Epidermal melanocyte (primary cell): ENCODE results near the gene PPP2R2B.

ENCODE experiments used
- DNase-seq: peaks from one replicate; pipeline ENCODE4 v3.0.0; 2011; ENCODE audit warnings: low spot score; ENCODE audit not compliant: insufficient read length

Gene PPP2R2B

DNA sequence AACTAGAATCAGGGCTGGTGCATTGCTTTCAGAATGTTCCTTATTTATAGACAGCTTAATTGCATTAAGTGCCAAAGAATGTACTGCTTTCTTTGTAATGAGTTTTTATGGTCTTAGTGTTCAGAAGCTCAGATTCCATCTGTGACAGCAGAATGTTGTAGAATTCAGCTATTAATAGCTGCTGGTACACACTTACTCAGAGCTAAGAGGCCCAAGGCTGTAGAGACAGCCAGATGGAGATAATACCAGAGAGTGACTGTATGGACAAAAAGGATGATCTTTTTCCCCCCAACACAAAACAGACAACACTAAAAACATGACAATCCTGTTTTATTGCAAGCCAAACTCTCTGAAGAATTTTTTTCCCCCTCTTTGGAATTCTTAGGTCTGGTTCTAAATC, 50.2 kb downstream of the PPP2R2B start:
- DNase-seq, result no peak

DNA sequence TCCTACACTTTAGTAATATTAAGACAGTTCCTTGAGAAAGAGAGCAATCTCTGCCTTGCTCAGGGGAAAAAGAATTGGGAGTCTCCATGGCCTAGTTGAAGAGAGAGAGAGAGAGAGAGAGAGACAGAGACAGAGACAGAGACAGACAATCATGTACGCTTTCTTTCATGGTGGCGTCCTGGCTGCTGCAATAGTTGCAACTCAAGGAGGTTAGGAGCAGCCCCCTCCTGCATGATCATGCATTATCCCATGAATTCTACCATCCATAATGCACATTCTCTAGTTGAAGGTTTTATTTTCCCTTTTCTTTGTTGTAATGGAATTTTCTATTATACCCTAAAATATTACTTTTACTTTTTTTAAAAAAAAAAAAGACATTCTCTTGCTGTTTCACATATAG, 50.7 kb downstream of the PPP2R2B start:
- DNase-seq, result no peak

DNA sequence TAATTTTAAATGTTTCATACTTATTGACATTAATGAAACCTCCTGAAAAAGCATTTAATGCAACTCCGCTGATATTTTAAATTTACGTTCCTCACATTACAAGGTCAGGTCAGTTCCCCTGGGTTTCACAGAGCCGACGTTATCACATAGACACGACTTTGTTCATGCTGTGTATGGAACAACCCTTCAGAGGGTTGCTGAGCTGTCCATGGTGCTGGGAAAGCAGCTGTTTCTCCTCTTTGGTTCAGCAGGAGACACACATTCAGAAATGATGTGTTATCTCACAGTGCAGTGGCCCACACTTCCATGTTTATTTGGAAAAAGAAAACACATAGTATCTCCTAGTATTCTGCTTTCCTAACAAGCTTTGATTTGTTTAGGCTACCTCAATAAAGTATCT, 53.5 kb downstream of the PPP2R2B start:
- no peak for DNase-seq

DNA sequence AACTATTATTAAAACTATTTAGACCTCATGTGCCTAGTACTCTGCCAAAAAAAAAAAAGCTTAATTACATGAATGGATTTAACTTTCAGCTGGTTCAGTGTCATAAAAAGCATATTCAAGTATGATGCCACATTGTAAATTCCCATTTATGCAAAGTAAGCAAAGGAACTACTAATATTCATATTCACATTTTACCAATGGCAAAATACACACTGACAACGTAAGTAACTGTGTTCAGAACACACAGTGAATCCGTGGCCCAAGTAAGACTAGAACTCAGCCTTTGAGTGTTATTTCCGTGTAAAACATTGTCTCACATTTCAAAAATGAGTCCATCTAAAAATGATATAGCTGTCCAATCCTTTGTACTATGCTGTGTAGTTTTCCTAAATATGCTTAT, 56.8 kb downstream of the PPP2R2B start:
- no peak for DNase-seq

DNA sequence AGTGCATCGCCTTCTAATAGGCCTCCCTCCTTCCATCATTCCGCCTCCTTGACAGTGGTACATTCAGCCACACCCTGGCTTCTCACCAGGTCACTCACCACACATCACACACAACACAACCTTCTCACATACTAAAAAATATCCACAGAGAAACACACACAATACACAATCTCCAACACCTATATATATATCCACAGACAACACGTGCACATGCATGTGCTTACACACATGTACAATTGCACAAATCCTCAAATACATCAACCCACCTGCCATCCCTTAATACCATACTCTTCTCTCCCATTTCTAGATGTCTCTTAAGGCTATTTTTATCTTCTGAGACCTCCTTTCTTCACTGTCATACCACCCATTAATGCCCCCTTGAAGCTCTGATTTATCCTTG, 57.6 kb downstream of the PPP2R2B start:
- DNase-seq, result no peak

DNA sequence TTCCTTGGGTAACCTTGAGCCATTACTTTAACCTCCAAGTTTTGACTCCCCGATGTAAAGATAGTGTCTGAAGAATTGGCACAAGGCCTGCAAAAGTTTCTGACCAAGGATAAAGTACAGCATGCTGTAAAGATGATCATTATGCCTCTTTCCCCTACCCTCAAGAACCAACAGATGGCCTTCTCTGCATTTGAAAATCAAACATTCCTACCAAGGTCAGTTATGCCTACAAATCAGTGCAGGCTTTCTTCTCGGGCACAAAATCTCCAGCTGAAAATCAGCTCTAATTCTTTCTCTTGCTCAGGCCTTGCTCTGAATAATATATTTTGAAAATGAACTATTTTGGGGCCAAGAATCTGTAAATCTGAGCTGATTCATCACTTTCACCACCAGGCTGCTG, 59.7 kb downstream of the PPP2R2B start:
- no peak for DNase-seq

DNA sequence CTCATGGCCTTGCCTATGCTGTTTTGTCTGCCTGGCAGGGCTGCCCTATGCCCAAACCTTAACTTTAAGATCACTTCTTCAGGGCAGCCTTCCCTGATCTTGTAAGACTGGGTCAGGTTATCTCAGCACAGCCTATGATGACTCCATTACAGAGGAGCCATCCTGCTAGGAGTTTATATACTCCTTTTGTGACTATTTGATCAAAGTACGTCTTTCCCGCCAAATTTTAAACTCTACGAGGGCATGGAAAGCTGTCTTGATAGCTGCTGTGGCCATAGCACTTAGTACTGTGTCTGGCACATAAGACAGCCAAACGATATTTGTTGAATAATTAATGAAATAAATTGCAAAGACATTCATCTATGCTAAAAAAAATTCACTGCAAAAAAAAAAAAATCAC, 60.6 kb downstream of the PPP2R2B start:
- DNase-seq, result no peak

DNA sequence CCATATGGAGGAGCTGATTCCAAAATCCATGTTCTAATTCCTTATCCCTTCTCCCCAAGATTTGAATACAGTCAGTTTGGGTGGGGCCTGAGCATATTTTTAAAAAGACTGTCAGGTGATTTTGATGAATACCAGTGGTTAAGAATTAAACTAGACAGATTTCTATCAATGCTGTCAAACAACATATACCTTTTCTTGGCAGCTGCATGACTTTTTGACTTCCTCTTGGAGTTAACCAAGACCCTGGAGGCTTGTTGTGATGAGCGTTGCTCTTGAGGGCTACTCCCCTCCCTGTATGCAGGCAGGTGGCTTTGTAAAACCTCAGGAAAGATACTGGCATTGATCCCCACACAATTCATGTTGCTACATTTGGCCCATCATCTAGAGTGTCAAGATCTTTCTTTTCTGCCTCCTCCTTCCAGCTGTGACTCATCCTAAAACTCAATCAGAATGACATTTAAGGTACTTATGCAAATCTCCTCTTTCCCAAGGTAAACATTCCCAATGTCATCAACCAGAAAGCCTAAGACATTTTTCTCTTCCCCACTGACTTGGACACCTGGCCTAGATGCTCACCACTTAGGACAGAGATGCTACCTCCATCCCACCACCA, 61.7 kb downstream of the PPP2R2B start:
- DNase-seq, result no peak

DNA sequence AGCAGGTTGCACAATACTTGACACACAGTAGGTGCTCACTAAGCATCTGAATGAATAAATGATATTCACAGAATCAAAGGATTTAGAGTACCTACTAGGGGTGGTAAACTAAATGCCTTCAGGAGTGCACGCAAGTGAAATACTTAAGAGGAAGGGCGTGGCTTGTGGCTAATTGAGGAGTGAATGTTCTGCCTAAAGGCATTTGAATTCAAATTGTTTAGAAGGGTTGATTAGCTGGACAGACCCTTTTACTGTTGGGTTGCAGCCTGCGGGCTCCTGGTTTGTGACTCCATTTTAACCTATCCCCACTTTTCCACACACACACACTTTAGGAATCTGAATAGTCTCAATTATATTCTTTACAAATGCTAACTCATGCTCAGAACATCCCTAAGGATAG, 63.1 kb downstream of the PPP2R2B start:
- peak; percentile 26 for DNase-seq

DNA sequence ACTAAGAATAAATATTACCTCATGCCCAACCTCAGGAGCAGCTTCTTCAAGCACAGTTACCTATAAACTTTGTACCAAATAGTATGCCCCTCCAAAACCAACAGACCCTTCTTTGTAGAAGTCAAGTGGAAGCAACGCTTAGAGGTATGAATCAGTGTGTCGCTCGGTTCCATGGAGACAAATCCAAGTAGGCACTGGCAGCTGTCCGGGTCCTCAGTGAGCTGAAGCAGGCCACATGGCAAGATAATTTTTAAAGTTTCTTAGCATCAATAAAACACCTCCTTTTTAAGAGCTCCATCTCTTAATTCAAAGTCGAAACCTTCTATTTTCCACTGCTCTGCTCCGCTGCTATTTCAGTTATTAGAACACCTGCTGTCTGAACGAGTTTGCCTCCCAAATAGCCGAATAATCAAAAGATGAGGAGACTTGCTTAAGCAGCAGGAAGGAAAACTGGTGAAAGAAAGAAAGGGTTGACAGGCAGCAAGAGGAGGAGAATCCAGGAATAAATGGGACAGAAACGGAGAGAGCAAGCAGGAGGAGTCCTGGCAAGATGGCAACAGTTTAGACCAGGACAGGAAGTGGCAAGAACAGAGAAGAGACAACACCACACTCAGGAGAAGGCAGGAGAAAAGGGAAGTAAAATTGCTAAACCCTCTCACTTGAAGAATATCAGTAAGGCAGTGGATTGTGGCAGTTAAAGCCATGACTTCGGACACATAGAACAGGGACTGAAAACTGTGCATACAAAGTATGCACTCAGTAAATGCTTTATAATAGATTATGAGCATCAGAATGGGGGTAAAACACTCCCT, 65.0 kb downstream of the PPP2R2B start:
- no peak for DNase-seq

DNA sequence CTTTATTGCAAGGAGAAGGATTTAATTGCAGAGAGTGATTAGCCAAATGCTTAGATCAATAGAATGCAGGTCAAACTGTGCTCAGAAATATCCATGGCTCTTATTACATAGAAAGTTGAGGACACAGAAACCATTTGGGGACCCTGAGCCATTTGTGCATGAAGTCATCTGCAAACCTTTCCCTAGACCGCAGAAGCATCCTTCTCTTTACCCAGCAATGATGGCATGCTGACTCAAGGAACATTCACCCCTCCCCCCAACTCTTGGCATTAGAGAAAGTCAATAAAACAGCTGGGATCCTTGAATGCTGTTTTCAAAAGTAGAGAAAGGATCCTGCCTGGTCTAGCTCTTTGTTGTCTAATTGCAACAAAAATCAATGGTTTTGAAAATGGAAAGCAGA, 73.5 kb downstream of the PPP2R2B start:
- DNase-seq, result no peak

DNA sequence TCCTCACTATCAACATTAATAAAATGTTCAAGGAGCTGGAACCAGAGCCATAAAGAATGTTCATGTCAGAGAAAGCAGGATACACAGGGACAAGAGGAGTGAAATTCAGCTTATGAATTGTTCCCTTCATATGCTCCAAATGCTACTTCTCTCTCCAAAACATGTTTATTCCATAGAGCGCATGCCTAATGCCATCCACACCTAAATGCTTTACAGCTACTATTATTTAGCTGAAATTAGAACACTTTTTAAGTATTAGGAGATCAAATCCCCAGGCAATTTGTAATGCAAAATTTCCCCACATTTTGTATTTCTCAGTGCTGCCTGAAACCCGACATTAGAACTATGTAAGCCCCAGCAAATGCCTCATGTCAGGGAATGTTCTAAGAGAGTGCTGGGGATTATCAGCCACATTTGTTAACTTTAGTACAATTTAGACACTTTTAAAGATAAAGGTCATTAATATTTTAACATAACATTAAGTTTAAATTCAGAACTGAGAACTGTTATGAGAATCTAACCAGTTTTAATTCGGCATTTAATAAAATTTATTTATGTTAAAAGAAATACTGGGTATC, 75.5 kb downstream of the PPP2R2B start:
- no peak for DNase-seq

DNA sequence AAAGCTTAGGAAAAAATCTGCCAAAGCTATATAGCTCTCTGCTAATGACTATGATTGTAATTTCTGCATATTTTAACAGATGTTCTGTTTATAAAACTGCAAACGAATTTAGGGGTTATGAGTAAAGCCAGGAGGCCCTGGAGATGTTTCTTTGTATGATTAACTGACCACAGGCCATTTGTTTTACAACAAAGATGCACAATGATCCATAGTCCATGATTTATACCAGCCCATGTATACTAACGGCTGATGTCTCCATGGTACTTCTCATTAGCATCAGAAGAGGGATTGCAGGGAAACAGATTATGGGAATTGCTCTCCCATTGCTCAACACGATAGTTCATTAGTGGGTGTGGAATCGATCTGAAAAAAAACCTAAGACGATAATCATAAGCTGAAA, 78.9 kb downstream of the PPP2R2B start:
- DNase-seq, result no peak

DNA sequence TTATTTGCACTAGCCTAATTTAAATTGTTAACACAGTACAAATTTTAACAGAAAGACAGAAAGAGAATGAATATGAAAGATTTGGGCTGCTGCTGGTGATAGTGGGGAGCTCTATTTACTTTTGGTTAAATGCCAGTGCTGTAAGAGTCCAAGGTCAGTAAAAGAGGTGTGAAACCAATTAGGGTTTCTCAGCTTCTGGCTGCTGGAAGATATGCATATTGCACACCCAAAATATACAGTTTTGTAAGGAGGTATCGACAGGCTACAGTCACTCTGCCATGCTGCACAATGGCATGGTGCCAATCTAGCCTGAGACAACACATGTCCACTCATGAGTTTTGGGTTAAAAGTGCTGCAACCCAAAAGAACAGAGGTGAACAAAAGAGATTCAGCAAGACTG, 79.3 kb downstream of the PPP2R2B start:
- DNase-seq, result no peak

DNA sequence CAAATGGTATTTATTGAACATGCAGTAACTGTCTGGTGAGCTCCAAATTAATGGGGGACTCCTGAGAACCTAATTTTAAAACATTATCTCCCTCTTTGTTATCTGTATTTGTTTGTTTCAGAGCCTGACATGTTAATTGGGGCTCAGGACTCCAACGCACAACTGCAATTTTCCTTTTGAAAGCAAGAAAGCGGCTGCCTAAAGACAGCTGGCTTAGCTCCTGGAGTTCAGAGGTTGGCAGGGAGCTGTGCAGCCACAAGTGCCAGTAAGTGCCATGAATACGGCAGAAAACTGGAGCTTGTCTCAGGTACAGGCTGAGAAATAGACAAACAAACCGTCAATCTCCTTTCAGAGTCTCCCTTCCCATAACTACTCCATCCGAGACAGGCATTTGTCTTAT, 80.9 kb downstream of the PPP2R2B start:
- no peak for DNase-seq

DNA sequence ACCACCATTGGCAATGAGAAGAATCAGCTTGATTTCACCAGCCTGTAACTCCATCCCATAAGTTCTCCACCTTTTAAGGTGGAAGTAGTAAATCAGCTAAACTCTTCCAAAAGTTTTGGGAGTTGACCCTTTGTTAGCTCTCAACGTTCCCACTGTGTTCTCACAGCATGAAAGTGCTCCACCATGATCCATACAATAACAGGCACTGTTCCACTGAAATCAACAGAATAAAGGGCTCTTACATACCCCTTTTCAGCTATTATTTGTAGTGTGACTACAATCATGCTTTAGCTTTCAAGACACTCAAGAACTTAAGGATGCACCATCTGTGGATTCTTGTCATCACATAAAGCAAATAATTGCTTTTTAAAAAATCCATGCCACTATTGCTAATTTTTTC, 81.6 kb downstream of the PPP2R2B start:
- DNase-seq, result peak; percentile 19

DNA sequence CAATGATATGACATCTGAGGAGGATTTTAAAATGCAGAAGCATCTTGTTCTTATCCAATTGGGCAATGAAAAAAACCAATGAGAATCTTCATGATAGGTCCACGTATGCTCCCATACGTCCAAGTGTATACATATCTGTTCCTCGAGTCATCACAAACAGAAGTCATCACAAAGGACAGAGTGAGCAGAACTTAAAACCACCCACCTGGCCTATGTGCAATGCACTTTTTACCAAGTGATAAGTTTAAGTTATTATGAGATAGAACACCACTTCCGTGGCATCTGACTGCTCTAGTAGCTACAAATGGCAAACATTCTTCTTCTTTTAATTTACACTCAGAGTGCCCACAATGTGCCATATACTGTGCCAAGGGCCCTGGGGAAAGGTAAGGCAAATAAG, 82.4 kb downstream of the PPP2R2B start:
- DNase-seq, result no peak

DNA sequence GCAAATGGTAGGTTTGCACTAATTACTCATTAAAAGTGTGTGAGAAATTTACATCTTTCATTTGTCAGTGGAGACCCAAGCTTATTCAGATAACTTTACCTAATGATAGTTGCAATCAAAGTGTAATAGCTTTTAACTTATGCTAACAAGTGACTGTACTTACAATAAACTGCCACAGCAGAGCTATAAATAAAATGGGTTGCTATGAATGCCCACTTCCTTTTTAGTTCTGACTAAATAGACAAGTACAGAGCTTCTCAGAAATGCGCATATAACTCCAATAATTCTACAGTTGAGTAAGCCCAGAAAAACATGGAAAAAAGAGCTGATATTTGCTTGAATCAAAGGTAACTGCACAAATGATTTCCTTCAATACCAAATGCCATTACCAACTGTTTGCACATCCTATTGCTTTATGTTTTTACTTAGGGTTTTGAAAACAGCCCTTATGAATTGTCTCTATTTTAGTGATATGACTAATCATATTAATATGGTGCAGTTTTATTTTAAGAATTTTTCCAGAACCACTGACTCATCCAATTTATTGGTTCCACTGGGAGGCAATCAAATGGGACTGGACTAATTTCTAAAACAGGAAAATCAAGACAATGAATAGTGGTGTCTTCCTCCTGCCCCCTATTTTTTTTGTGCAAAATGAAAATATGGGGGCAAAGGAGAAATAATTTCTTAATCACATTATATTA, 84.1 kb downstream of the PPP2R2B start:
- DNase-seq, result no peak

DNA sequence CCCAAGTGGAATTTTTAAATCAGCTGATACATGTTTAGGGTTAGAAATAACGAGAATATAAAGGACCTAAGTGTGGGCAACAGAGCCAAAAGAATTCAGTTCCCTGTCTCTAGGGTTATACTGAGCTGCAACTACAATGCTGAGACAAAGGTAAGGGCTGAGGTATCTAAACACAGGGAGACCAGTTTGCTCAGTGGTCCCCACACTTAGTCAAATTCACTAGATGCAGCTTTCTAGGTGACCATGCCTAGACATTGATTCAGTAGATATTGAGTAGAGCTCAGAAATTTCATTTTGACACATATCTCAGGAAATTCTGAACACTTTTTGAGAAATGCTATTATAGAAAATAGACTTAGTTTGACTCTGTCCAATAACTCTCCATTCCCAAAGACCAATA, 84.8 kb downstream of the PPP2R2B start:
- DNase-seq, result no peak

DNA sequence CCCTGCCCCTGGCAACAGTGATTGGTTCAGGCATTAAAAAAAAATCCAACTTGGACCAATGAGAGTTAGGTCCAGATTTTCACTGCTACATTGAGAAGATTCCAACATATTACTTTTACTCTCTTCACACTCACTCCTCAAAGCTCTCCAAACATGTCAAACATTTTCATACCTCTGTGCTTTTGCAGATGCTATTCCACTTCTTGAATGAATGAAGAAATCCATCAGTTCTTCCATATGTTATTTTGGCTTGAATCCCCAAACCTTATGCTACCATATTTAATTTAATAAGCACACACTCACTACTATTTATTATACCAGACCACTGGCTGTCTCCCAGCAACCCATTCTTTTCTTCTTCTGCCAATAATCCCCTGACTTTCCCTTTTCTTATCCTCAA, 87.1 kb downstream of the PPP2R2B start:
- DNase-seq, result no peak

DNA sequence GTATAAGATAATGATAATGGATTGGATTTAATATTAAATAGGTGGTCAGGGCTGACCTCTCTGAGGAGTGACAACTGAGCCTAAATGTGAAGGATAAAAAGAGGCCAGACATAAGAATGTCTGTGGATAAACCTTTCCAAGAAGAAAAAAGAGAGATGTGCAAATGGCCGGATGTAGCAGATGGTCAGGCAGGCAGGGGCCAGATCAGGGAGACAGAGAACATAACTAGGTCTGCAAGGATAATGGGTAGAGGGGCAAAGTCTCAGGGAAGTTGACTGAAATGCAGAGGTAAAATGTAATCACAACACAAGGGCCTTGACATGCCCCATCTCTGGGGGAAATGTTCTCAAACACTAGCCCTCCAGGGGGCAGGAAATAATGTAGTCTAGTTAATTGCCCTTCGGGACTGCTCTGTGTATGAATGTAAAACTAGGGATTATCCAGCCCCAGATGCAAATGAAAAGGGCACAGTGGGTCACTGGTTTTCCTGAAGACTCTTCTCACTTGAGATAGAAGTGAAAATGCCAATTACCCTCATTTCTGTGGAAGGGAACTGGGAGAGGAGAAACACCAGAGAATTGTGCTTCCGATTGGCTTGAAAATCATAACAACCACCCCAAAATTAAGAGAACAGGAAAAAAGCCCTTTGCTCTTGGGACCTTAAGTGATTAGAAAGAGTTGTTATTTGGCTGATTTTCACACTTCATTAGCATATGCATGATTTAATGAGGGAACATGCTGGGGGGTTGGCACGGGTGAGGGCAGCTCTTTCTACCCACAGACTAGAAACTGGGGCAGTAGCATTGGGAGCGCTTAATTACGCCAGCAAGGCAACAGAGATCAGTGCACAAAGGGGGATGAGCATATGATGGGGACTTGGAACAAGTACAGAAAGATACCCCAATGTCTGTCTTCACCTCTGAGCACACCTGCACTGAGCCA, 88.6 kb downstream of the PPP2R2B start:
- no peak for DNase-seq
